Measurements from ENCODE around the gene RESF1.

DNA sequence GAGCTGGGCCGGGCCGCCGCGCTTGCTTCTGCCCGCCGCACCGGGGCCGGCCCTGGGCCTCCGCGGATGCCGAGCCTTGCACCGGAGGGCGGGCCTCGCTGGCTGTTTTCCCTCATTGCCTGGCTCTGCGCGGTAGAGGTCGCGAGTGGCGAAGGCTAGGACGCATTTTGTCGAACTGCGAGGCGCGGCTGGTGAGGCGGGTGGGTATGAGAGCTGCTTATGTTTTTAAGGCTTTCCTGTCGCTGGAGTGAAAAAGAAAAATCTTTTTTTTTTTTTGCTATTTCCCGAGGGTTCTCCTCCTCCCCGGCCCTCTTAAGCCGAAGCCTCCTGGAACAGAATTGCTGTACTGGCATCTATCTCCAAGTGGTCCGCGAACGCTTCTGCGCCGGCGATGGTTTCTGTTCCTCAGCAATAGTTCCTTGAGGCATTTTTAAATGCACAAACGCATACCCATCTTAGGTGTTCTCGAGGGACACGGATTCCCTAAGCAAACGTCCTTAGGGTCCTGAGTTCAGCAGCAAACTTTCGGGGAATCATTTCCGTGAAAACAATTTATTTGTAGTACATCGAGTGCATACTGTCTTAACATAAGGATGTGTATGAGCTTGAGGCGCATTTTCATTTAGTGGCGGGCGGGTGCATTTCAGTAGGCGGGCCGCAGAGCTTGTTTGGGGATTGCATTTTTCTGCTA is 631 bp downstream of the RESF1 start:
- TF ChIP-seq JUN (CRISPR knock-in tag; IDR thresholded peaks at IDR 0.05) (no peak), TCF7 (CRISPR knock-in tag; IDR thresholded peaks at IDR 0.05; ENCODE audit: low read depth) (no peak)
- TF ChIP-seq, protein P1, sequence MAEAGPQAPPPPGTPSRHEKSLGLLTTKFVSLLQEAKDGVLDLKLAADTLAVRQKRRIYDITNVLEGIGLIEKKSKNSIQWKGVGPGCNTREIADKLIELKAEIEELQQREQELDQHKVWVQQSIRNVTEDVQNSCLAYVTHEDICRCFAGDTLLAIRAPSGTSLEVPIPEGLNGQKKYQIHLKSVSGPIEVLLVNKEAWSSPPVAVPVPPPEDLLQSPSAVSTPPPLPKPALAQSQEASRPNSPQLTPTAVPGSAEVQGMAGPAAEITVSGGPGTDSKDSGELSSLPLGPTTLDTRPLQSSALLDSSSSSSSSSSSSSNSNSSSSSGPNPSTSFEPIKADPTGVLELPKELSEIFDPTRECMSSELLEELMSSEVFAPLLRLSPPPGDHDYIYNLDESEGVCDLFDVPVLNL (CRISPR knock-in tag; IDR thresholded peaks at IDR 0.05; ENCODE audit: borderline replicate concordance, low read depth), result no peak
- TF ChIP-seq, protein P2, sequence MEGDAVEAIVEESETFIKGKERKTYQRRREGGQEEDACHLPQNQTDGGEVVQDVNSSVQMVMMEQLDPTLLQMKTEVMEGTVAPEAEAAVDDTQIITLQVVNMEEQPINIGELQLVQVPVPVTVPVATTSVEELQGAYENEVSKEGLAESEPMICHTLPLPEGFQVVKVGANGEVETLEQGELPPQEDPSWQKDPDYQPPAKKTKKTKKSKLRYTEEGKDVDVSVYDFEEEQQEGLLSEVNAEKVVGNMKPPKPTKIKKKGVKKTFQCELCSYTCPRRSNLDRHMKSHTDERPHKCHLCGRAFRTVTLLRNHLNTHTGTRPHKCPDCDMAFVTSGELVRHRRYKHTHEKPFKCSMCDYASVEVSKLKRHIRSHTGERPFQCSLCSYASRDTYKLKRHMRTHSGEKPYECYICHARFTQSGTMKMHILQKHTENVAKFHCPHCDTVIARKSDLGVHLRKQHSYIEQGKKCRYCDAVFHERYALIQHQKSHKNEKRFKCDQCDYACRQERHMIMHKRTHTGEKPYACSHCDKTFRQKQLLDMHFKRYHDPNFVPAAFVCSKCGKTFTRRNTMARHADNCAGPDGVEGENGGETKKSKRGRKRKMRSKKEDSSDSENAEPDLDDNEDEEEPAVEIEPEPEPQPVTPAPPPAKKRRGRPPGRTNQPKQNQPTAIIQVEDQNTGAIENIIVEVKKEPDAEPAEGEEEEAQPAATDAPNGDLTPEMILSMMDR (IDR thresholded peaks at IDR 0.05), result no peak
- TF ChIP-seq, protein P3, sequence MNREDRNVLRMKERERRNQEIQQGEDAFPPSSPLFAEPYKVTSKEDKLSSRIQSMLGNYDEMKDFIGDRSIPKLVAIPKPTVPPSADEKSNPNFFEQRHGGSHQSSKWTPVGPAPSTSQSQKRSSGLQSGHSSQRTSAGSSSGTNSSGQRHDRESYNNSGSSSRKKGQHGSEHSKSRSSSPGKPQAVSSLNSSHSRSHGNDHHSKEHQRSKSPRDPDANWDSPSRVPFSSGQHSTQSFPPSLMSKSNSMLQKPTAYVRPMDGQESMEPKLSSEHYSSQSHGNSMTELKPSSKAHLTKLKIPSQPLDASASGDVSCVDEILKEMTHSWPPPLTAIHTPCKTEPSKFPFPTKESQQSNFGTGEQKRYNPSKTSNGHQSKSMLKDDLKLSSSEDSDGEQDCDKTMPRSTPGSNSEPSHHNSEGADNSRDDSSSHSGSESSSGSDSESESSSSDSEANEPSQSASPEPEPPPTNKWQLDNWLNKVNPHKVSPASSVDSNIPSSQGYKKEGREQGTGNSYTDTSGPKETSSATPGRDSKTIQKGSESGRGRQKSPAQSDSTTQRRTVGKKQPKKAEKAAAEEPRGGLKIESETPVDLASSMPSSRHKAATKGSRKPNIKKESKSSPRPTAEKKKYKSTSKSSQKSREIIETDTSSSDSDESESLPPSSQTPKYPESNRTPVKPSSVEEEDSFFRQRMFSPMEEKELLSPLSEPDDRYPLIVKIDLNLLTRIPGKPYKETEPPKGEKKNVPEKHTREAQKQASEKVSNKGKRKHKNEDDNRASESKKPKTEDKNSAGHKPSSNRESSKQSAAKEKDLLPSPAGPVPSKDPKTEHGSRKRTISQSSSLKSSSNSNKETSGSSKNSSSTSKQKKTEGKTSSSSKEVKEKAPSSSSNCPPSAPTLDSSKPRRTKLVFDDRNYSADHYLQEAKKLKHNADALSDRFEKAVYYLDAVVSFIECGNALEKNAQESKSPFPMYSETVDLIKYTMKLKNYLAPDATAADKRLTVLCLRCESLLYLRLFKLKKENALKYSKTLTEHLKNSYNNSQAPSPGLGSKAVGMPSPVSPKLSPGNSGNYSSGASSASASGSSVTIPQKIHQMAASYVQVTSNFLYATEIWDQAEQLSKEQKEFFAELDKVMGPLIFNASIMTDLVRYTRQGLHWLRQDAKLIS (CRISPR knock-in tag; IDR thresholded peaks at IDR 0.05; ENCODE audit: borderline replicate concordance), result no peak
